ENCODE data around the gene PLCB4.

DNA sequence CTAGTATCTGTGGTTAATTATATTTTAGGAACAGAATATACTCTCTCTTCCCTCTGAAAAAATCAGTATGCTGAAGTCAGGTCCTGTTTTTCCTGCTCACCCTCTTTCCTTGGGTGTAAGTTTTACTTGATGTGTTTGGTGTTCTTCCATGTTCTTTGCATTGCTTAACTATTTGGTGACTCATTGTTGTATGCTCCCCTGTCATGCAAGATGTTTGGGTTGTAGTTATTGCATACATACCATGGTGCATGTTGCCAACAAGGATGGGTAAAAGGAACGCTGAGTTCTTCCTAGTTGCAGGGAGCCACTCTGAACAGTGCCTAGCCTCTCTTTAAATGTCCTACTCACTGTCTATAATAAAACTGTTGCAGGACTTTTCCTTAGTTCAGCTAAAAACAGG, 237.6 kb downstream of the PLCB4 start:
- TF ChIP-seq, protein P1, sequence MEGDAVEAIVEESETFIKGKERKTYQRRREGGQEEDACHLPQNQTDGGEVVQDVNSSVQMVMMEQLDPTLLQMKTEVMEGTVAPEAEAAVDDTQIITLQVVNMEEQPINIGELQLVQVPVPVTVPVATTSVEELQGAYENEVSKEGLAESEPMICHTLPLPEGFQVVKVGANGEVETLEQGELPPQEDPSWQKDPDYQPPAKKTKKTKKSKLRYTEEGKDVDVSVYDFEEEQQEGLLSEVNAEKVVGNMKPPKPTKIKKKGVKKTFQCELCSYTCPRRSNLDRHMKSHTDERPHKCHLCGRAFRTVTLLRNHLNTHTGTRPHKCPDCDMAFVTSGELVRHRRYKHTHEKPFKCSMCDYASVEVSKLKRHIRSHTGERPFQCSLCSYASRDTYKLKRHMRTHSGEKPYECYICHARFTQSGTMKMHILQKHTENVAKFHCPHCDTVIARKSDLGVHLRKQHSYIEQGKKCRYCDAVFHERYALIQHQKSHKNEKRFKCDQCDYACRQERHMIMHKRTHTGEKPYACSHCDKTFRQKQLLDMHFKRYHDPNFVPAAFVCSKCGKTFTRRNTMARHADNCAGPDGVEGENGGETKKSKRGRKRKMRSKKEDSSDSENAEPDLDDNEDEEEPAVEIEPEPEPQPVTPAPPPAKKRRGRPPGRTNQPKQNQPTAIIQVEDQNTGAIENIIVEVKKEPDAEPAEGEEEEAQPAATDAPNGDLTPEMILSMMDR (conservative IDR thresholded peaks at IDR 0.05; ENCODE audit: low read length): no peak
- no peak for TF ChIP-seq EZH2phosphoT487 (IDR thresholded peaks at IDR 0.05; ENCODE audit: borderline replicate concordance)
